Renal cortex interstitium (tissue), 11 donors: ENCODE data around the gene TAMALIN. TPM values are rescaled to one million over a fixed set of nuclear protein-coding genes. Genes with fewer than 3 reads are reported as not detected.

ENCODE experiments used
- DNase-seq, 11 donors: peaks; one replicate each; pipeline ENCODE4 v3.0.0-alpha.2; 2013; ENCODE audit warnings: low read depth in 9 of 11, low spot score in 4 of 11; ENCODE audit errors: extremely low read depth in 1 of 11
- polyA plus RNA-seq, 3 donors: library from polyadenylated mRNA; unstranded; fragments of 120-200 nt; gene quantifications; one replicate each; pipeline ENCODE4 v1.2.1, GENCODE V29; 2013; ENCODE audit not compliant: insufficient read length in 3 of 3

The TAMALIN gene
- polyA plus RNA-seq, 3 donors: 19.7 to 21.4 (median 20.3) TPM

DNA sequence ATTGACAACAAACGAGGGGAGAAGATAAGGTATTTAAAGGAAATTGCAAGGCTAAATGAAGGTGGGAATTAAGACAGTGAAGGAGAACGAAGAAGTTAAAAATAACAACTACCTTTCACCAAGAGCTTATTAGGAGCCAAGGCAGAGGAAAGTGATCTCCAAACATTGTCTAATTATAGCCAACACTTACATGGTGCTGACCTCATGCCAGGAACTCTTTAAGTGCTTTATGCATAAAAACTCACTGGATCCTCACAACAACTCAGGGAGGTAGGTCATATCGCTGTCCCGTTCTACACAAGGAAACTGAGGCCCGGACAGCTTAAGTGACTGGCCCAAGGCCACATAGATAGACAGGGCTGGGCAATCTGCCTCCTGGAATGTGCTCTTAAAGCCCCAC is 19.5 kb downstream of the TAMALIN start:
- DNase-seq: no peak

DNA sequence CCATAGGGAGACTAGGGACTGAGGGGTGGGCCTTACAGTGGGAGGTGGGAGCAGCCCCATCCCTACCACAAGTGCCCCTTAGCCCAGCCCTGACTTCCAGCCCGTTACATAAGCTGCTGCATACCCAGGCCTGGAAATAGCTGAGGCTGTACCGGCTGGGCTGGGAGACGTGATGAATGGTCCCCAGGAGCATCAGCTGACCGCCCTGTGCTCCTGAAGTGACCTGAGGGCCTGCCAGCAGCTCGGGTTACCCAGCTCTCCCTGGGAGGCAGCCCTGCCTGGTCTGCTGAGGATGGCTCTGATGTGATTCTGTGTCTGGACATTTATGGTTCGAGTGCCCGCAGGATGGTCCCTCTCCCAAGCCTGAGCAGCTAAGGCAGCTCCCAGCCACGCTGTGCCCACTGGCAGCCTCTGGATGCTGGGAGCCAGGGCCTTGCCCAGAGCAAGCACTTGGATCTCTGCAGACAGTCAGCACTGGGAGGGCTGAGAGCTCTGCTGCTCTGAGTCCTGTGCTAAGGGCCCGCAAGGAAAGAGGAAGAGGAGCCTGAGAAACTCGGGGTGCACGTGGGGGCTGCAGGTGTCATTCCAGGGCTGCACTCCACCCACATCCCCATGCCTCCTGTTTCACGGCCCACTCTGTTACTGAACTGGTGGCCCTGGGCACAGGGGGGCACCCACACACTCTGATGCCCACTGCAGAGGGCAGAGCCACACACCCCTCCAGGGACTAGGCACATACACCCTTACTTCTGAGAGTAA is 20.5 kb downstream of the TAMALIN start:
- no peak for DNase-seq

DNA sequence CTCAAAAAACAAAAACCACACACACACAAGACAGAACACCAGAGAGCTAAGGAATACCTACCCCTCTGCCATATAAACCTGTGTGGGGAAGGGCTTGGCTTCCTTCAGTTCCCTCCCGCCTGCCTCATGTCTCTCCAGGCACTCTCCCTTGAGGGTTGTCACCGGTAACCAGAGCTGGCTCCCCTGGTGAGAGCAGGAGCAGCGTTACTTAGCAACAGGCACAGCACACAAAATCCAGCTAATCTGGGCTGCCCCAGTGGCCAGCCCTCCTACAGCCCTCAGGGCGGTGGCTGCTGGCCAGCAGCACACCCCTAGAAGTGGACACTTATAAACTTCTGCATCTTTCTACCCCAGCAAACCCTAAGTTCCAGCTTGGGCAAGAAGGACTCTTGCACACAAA is 22.9 kb downstream of the TAMALIN start:
- DNase-seq: peak in 2 of 11 donors; percentile 60 to 73

DNA sequence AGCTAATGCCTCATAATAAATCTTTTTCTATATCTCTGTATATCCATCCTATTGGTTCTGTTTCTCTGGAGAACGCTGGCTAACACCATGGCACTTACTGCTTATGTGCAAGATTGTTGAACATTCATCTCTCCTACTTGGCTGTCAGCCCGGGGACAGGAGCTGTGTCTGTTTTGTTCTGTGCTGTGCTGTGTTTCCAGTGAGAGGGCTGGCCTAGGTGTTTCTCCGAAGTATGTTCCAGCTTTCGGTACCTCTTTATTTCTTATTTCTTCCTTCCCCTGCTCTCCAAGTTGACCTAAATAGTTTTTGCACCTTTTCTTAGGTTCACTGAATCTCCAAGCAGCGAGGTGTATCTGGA is 25.7 kb downstream of the TAMALIN start:
- DNase-seq: no peak

DNA sequence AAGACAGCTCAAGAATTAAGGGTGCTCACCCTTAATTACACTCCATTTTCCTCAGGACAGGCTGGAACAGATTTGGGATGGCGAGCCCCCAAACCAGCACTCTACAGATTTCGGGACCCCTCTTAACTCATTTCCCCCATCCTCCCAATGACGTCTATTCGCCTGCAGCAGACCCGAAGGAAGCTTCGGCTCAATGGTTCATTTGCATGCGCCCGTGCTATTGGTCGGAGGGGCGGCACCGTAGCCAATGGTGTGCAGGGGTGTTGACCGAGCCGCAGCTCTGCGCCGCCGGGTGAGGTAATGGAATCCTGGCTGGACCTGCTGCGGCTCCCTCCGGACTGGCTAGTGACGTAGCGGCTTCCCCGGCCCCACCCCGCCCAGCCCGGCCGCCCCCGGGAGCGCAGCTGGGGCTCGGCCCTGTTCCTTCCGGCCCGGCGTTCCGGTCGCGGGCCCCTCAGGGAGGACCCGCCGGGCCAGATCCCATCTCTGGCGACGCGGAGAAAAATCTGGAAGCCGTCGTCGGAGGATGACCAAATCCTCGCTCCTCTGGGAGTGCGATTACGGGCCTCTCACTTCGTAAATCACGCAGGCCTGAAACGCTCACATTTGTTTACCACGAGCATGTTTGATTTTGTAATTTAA is 26.2 kb downstream of the TAMALIN start:
- peak in 9 of 11 donors; percentile 88 to 97 (median 95) for DNase-seq

DNA sequence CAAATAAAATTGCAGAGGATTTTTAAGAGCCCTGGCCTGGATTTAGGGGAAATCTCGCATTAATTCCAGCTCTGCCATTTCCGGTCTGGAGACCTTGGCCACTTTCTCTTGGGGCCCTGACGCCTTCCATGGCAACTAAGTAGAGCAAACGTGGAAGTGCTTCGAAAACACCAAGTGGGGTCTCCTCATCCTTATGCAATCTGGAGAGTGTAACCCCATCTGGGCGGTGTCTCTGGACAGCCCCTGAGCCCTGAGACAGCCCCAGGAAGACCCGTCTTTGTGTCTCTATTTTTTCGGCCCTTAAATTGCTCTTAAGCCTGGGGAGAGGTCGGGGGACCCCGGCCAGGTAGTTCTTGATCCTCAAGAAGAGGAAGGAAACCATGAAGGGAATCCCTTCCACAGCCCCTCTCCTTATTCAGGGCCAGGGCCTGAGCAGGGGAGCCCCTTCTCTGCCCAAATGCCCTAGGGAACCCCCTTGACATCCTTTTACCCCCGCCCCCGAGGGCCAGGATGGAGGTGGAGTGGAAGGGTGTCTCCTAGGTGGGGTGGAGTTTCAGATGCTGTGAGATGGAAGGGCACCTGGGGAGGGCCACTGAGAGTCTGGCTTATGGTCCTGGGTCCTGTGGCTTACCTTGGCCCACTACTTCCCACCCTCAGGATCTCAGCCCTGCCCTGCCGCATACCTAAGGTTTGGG is 26.8 kb downstream of the TAMALIN start:
- no peak for DNase-seq

DNA sequence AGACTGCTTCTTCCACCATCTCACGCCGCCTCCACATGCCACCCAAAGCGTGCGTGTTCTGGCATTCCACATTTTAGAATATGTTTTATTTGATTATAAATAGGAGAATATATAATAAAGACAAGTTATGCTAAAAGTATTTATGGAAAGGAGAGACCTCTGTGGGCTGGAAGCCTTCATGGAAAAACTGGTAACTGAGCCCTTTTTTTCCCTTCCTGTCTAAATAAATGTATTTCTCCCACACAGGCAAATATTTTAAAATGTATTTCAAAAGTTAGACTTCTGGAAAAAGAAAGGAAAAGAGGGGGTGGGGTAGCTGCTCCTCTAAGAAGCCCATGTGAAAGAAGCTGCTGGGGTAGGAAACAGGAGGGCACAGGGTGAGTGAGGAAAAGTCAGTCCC is 28.4 kb downstream of the TAMALIN start:
- no peak for DNase-seq

DNA sequence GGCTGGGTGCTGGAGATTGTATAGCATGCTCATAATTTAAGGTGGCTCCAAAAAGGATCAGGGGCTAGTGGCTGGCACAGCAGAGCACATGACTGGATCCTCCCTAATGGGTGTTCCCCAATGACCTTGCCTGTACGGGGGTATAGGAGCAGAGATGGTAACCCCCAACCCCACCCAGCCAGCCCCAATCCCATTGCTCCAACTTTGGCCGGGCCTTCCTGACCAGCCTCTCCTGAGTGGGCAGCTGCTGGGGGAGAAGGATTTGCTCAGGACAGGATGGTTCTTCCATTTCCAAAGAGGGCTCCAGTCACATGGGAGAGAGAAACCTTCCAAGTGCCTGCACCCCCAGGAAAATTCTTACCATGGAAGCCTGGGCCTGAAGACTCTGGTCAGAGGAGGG is 29.2 kb downstream of the TAMALIN start:
- DNase-seq: no peak

DNA sequence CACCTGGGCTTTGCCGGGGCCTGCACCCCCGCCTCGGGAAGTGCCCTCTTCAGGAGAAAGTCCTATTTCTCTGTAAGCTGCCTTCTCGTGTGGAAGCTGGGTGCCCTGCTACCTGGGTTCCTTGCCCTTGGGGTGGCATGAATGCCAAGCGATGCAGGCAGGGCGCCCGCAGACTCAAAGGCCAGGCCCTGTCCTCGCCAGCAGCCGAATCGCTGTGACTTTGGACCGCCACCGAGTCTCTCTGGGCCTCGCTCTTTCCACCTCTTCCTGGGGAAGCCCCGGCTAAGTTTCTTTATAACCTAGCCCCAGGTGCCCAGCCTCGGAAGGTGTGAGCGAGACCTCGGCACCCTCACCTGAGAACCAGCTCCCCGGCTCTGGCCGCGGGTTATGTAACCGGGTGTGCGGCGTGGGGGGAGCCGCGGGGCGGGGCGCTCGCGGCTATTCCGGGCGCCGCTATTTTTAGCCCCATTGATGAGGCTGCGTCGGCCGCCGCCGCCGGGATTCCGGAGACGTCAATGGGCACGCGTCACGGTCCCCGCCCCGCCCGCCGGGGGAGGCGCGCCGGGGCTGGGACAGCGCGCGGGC is 29.9 kb downstream of the TAMALIN start:
- peak in 3 of 11 donors; percentile 75 to 84 (median 81) for DNase-seq

DNA sequence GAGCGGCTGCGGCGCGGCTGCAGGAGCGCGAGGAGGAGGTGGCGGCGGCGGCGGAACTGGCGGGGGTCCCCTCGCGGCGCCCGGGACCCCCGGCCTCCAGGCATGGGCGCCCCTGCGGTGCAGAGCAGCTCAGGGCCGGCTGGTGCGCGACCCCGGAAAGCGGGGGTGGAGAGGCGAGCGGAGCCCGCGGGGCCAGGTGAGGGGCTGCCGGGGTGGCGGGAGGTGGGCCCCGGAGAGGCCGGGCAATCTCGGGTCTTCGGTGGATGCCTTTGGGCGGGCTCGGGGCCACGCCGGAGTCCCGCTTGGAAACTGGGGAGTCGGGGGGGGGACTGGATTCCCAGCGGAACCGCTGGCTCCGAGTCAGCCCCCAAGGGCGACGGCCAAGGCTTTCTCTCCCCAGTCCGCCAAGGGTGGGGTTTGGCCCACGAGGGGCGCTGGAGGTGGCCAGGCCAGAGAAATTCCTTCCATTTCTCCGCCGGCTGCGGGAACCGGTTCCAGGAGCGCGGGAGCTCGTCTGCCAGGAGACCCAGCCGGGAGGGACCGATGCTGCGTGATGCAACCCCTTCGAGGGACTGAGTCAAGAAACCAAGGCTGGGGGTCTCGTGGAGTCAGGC is 30.6 kb downstream of the TAMALIN start:
- no peak for DNase-seq

DNA sequence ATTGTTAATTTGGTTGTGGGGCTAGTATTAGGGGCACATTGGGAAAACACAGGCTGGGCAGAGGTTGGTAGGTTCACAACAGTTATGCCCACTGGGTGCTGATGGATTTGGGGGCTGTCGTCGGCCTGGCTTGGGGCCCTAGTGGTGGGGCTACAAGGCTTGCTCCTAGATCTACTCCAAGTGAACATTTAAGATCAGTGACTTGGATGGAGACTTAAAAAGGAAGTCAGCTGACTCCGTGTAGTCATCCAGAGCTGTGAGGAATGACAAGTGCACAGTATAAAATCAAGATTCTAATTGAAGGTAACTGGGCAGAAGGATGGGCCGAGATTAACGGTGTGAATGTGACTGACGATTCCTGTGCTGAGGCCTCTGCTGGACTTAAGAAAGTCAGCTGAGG is 31.7 kb downstream of the TAMALIN start:
- DNase-seq: no peak

DNA sequence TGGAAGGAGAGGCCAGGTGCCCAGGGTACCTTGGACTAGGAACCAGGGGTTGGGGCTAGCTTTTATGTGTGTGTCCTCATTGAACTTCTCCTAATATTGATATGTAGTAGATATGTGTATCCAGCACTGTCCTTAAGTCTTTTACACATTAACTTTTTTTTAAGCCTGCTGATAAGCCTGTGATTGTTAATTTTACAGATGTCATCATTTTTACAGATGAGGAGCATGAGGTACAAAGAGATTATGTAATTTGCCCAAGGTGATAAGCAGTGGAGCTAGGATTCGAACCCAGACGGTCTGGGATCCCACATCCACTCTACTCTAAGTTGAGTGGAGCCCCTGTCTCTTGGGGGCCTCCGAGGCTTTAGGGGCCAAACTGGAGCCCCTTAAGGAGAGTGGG is 34.3 kb downstream of the TAMALIN start:
- DNase-seq: no peak

DNA sequence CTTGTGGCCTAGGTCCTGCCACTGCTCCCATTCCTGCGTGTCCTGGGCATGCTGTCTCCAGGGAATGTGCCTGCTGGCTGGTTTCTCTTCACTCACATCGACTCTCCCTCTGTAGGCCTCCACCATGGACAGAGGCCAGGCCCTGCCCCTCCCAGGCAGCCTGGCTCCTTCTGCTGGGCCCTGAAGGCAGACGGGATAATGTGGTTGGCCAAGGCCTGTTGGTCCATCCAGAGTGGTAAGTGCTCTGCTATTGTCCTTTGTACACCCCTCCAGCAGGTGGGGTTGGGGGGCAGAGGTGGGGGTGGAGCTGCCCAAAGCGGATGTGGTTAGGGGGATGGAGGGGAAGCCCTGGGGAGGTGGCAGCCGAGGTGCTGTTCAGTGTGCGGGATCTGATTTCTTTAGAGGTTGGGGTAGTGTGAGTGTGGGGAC is 35.0 kb downstream of the TAMALIN start:
- no peak for DNase-seq

DNA sequence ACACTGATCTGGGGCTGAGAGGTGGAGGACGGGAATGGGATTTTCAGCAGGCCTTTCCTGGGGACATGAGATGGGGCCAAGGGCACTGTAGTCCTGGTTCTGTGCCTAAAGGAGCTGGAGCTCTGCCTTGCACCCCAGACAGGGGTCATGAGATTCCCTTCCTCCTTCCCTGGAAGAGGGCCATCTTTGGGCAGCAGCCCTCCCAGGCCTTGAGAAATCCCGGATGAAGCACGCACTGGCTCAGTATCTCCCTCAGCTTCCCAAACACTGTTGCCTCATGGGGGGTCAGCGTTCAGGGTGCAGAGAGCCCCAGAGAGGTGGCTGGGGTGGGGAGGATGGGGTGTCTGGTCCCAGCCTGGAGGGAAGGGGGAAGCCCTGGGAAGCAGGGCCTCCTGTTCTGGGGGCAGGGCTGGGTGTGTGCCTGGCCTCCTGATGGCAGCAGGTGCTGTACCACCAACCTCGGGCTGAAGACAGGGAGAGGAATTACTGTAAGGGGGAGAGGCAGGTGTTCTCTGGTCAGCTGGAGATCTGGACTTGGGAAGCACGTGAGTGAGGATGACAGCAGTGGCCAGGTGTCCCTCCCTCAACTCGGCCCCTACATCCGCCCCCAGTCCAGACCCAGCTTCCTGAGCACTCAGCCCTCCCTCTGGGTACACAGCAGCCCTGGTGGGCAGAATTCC is 36.1 kb downstream of the TAMALIN start:
- no peak for DNase-seq

DNA sequence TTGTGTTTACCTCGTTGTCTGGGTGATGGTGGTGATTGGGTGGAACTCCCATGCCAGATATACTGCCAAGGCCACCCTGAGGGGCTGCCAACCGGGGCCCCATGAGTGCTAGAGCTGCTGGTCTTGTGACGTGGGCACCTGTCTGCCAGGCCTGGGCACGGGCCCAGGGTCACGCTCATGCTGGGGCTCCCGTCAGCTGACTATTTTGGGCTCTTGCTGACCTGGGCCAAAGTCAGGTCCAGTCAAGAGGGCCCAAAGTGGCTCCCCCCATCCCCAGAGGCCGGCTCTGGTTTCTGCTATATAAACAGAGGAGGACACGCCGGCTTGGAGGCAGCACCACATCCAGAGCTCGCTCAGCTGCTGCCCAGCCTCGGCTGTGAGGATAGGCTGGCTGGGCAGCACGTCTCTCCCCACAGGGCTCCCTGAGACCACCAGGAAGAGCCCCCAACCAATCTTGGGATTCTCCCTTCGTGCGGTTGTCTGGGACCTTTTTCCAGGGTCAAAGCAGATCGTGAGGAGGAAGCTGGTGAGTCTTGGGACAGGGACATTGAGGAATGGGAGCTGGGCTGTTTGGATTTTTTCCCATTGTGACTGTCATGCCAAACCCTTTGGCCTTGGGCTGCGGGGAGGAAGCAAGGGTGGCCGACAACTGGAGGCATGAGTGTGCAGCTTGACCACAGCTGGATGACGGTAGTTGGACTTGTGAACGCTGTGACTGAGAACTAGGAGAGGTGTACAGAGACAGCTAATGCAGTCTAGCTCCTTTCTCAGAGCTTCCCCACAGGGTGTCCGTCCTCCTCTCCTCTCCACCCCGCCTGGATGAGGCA is 36.9 kb downstream of the TAMALIN start:
- no peak for DNase-seq

DNA sequence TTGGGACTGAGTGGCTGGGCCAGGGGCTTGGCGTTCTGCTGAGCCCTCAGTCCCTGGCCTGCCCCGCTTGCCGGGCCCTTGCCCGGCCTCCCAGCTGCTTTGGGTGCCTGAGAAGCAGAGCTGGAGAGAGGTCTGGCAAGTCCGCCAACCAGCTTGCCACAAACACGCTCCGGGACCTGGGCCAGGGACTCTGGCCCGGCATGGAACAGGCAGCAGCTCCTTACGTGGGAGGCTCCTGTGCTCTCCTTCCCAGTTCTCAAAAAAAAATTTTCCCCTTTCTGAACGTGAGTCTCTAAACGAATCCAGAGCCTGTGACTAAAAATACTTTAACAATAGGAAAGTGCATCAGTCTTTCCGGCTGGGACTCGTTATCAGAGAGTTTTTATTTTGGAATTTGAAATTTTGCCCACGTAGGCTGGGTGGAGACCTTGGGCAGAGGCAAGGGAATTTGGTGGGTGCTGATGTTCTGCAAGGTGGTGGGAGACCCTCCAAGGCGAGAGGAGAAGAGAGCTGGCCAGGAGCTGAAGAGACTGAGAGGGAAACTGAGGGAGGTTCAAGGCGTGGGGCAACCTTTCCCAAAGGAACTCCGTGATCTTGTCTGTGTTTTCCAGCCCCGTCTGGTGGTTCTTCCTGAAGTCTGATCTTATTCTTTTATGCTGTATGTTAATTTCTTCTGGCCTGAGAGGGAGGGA is 37.7 kb downstream of the TAMALIN start:
- no peak for DNase-seq

DNA sequence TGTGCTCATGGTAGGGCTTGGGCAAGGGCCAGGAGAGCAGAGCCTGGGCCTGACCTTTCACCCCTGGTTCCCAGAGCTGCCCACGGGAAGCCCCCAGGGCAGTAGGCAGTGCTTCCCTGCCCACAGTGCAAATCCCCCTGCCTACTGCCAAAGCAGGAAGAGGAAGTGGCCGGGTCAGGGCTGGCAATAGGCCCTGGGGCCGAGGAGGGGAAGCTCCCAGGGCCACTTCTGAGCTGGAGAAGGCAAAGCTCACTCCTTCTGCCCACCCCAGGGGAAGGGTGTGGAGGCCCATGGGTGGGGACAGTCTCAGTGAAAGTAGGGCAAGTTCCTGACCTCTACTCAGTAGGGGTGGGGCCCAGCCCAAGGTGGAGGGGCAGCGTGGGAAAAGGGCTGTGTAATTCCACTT is 39.1 kb downstream of the TAMALIN start:
- DNase-seq: no peak

DNA sequence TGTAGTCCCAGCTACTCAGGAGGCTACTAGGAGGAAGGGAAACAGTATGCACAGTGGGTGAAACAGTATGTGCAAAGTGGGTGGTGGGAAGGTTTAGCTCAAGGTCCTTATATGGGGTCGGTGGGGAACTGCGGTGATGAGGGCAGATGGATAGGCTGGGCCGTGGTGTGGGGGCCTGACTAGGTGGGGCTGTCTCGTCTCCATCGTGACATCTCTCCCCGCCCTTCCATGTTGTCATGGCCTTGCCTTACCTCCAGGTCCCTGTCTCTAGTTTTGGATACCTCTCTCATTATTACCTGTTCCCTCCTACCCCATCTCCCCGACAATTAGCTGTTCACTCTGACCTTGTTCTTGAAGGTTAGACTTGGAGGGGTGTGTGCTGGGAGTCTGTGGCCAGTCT is 40.1 kb downstream of the TAMALIN start:
- DNase-seq: no peak
